Fibroblast of pulmonary artery (primary cell): ENCODE data around the gene HPCAL1.

Experiments
- DNase-seq: peaks from one replicate; pipeline ENCODE4 v3.0.0-alpha.2; 2010; ENCODE audit warnings: low read depth
- H3K4me3 ChIP-seq: replicated peaks from 2 replicates; pipeline ENCODE4 v1.5.1; 2011; ENCODE audit warnings: low read depth, mild to moderate bottlenecking, control low read depth, low read length, moderate library complexity
- TF ChIP-seq, protein P1 (sequence below): IDR thresholded peaks from 2 replicates; pipeline ENCODE4 v1.5.1; 2011; ENCODE audit warnings: mild to moderate bottlenecking, control low read depth, low read length, inconsistent platforms; ENCODE audit errors: missing control alignments

HPCAL1 gene

DNA sequence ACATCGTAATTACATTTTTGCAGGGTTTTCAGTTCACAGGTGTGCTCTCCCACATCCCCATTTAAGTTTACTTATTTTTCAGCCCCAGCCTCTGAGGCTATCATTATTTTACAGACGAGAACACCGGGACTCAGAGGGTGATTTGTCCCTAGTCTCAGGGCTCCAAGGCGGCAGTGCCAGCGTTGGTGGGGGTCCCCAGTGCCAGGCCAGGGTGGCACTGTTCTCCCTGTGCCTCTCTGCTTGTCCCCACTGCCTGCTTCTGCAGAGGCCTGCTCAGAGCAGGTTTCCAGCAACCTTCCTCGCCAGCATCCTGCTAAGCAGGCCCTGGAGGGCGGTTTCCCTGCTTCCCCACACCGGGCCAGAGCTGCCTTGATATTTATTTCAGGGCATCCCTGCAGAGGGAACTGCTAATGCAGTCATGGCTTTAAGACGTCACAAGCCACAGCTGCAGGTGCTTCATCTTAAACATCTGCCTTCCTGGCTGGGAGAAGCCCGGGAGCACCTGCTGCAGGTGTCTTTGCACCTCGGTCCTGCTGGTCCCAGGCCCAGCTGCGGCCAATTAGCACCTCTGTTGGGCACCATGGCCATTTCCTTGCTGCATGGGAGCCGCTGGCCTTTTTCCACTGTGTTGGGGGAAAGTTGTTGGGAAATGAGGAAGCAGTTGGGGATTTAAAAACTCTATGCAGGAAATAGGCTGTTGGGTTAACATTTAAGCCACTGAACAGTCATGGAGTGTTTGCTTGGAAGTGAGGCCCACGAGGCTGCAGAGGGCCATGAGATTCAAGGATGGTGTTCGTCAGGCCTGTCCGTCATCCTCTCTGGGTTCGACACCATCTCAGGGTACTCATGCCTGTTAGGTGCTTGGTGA, 22.8 kb downstream of the HPCAL1 start:
- TF ChIP-seq, protein P1, sequence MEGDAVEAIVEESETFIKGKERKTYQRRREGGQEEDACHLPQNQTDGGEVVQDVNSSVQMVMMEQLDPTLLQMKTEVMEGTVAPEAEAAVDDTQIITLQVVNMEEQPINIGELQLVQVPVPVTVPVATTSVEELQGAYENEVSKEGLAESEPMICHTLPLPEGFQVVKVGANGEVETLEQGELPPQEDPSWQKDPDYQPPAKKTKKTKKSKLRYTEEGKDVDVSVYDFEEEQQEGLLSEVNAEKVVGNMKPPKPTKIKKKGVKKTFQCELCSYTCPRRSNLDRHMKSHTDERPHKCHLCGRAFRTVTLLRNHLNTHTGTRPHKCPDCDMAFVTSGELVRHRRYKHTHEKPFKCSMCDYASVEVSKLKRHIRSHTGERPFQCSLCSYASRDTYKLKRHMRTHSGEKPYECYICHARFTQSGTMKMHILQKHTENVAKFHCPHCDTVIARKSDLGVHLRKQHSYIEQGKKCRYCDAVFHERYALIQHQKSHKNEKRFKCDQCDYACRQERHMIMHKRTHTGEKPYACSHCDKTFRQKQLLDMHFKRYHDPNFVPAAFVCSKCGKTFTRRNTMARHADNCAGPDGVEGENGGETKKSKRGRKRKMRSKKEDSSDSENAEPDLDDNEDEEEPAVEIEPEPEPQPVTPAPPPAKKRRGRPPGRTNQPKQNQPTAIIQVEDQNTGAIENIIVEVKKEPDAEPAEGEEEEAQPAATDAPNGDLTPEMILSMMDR = no peak
- H3K4me3 ChIP-seq = no peak overlapping the region
- no peak for DNase-seq

- DNase-seq = no peak
- TF ChIP-seq, protein P1 = no peak
- H3K4me3 ChIP-seq = no peak overlapping the region
Observed at GRCh38 chr2:10326151-10326616, 23.5 kb downstream of the HPCAL1 start.

DNA sequence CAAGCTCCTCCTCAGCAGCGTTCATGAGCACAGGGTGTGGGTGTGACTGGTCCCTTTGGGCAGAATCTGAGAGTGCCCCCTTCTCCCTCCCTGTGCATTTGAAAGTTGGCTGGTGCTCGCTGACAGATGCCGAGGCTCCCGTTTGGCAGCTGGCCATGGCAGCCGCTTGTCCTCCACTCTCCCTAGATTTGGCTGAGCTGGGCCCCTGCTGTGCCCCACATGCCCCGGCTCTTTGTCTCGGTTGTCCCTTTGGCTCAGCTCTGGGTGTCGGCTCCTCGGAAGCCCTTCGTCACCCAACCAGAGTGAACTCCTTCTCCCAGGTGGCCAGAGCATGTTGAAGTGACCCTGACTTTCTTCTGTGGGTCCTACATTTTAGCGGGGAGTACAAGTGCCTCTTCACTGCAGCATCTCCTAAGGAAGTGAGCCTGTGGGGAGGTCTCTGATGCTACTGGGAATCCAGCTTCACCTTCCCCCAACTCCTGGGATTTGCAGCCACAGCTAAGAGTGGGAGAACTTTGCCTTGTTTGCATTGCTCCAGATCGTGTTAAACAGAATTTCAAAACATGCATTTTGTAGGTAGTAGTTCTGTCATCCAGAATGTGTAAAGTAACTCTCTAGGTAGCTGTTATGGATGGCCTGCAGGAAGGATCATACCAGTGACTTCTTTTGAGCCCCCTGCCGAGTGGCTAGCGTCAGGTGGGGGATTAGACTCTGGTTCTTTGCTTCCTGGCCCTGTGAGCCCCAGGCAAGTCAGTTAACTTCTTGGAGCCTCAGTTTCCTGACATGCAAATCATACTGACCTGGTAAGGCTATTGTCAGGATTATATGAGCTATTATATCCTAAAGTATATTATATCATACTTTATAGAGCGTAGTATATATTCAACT, 24.2 kb downstream of the HPCAL1 start:
- H3K4me3 ChIP-seq = no peak overlapping the region
- no peak for DNase-seq
- TF ChIP-seq, protein P1 = no peak

DNA sequence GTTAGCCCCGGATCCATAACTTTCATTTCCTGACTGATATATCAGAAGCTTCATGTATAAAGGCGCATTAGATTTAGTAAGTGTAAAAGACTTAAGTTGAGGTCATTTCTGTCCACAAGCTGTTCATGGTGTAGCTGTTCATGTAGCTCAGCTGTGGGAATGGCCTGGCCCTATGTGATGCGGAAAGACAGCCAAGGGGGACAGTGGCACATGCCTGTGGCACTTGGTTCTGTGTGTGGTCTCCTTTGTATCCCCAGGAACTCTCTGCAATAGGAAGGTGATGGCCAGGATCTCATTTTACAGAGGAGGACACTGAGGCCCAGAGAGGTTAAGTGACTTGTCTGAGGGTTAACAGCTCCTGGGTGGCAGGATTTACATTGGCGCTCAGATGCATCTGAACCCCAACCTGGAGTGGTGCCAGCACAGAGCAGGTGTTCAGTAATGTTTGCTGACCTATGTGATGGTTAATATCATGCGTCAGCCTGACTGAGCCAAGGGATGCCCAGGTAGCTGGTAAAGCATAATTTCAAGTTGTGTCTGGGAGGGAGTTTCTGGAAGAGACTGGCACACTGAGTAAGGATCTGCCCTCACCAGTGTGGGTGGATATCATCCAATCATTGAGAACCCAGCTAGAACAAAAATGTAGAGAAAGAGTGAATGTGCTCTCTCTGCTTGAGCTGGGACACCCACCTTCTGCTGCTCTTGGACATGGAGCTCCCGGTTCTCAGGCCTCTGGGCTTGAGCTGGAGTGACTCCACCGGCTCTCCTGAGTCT, 25.4 kb downstream of the HPCAL1 start:
- DNase-seq = no peak
- H3K4me3 ChIP-seq = no peak overlapping the region
- TF ChIP-seq, protein P1 = no peak

- H3K4me3 ChIP-seq = no peak overlapping the region
- TF ChIP-seq, protein P1 = no peak
- no peak for DNase-seq
Observed at GRCh38 chr2:10328670-10329579, 26.2 kb downstream of the HPCAL1 start.

DNA sequence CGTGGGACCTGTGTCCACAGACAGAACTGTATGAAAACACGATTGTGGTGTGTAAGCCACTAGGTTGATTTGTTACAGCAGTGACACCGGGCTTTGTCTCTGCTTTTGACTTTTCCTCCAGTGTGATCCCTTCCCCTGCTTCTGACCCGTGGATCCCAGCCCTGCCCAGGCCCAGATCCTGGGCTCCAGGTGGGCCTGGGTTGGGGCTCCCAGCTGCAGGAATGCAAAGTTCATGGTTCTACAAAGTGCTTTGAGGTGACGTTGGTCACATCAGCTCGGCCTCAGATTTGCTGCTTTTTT, 26.8 kb downstream of the HPCAL1 start:
- DNase-seq = no peak
- no peak overlapping the region for H3K4me3 ChIP-seq
- TF ChIP-seq, protein P1 = no peak
